Loucy (cell line): ENCODE measurements around the gene KRTCAP2.

Experiments used
- H2AFZ ChIP-seq: fragments of 200-600 bp; sonication (generic); 2 replicates; pipeline ENCODE4 v1.6.0; 2016; ENCODE audit warnings: antibody characterized with exemption, mild to moderate bottlenecking, low read length, moderate library complexity
- H3F3A ChIP-seq: fragments of 200-600 bp; 2 replicates; pipeline ENCODE4 v1.6.0; 2016; ENCODE audit warnings: antibody characterized with exemption, low read depth, mild to moderate bottlenecking
- H3K27me3 ChIP-seq: fragments of 200-600 bp; sonication (generic); 2 replicates; pipeline ENCODE4 v1.6.1; 2014; ENCODE audit warnings: low read length, mild to moderate bottlenecking; ENCODE audit not compliant: insufficient read depth, poor library complexity, severe bottlenecking
- H3K36me3 ChIP-seq: fragments of 200-600 bp; sonication (generic); 2 replicates; pipeline ENCODE4 v1.6.1; 2016; ENCODE audit warnings: low read length; ENCODE audit not compliant: insufficient read depth
- H3K4me1 ChIP-seq: fragments of 200-600 bp; sonication (generic); 2 replicates; pipeline ENCODE4 v1.5.1; 2014; ENCODE audit warnings: low read length, mild to moderate bottlenecking; ENCODE audit not compliant: insufficient read depth, poor library complexity, severe bottlenecking
- H3K4me2 ChIP-seq: fragments of 200-600 bp; sonication (generic); 2 replicates; pipeline ENCODE4 v1.6.0; 2014; ENCODE audit warnings: antibody characterized with exemption, low read length, low read depth, mild to moderate bottlenecking; ENCODE audit not compliant: poor library complexity, severe bottlenecking
- H3K4me3 ChIP-seq: fragments of 200-600 bp; sonication (generic); 2 replicates; pipeline ENCODE4 v1.5.1; 2014; ENCODE audit warnings: low read length, mild to moderate bottlenecking, mixed read lengths; ENCODE audit not compliant: poor library complexity, severe bottlenecking
- H3K79me2 ChIP-seq: fragments of 200-600 bp; sonication (generic); 2 replicates; pipeline ENCODE4 v1.6.1; 2014; ENCODE audit warnings: low read length; ENCODE audit not compliant: insufficient read depth
- H3K9ac ChIP-seq: fragments of 200-600 bp; sonication (generic); 2 replicates; pipeline ENCODE4 v1.6.0; 2014; ENCODE audit warnings: mild to moderate bottlenecking, low read depth, low read length, moderate library complexity; ENCODE audit not compliant: poor library complexity, severe bottlenecking
- H3K9me2 ChIP-seq: fragments of 200-600 bp; sonication (generic); replicated peaks from 2 replicates; pipeline ENCODE4 v1.6.1; 2016; ENCODE audit warnings: low read depth, low read length, mixed read lengths
- H3K9me3 ChIP-seq: fragments of 200-600 bp; sonication (generic); 2 replicates; pipeline ENCODE4 v1.6.1; 2014; ENCODE audit warnings: mild to moderate bottlenecking, antibody characterized with exemption, low read length, low read depth; ENCODE audit not compliant: insufficient read depth
- H4K20me1 ChIP-seq: fragments of 200-600 bp; sonication (generic); 2 replicates; pipeline ENCODE4 v1.6.0; 2014; ENCODE audit warnings: antibody characterized with exemption, low read length, mild to moderate bottlenecking; ENCODE audit not compliant: insufficient read depth, poor library complexity, severe bottlenecking
- CTCF ChIP-seq: fragments of 200-600 bp; sonication (generic); conservative IDR thresholded peaks from 2 replicates; pipeline ENCODE4 v1.5.1; 2014; ENCODE audit warnings: mild to moderate bottlenecking, antibody characterized with exemption, low read length
- EZH2phosphoT487 ChIP-seq: fragments of 200-600 bp; IDR thresholded peaks from 2 replicates; pipeline ENCODE4 v1.6.1; 2018; ENCODE audit warnings: antibody characterized with exemption, mild to moderate bottlenecking, moderate library complexity, borderline replicate concordance

KRTCAP2 gene

GRCh38 chr1:155175281-155175926 is 2.3 kb upstream of the KRTCAP2 start:
- Histone ChIP-seq H3K4me1 (peaks cover 27% of the 10 kb centered on the region), H2AFZ (no peak overlapping the region), H3K9me3 (no peaks in the 10 kb centered on the region), H3K27me3 (no peaks in the 10 kb centered on the region), H3K9ac (peak overlapping the region; percentile 94), H3K79me2 (peaks cover 19% of the 10 kb centered on the region), H3F3A (peaks cover 5% of the 10 kb centered on the region), H3K9me2 (no peaks in the 10 kb centered on the region), H3K4me2 (peak overlapping the region; percentile 92), H4K20me1 (no peaks in the 10 kb centered on the region), H3K36me3 (no peaks in the 10 kb centered on the region), H3K4me3 (no peak overlapping the region)
- TF ChIP-seq EZH2phosphoT487 (no peak), CTCF (no peak)

GRCh38 chr1:155174324-155175280 is 1.5 kb upstream of the KRTCAP2 start:
- H3K9ac ChIP-seq = peak overlapping the region; percentile 94
- H3F3A ChIP-seq = peaks cover 5% of the 10 kb centered on the region
- H3K36me3 ChIP-seq = no peaks in the 10 kb centered on the region
- peak overlapping the region; percentile 86 for H3K4me3 ChIP-seq
- H3K9me3 ChIP-seq = no peaks in the 10 kb centered on the region
- peak overlapping the region; percentile 92 for H3K4me2 ChIP-seq
- no peaks in the 10 kb centered on the region for H3K27me3 ChIP-seq
- H3K4me1 ChIP-seq = peaks cover 27% of the 10 kb centered on the region
- peaks cover 19% of the 10 kb centered on the region for H3K79me2 ChIP-seq
- H2AFZ ChIP-seq = peak overlapping the region; percentile 98
- TF ChIP-seq CTCF = no peak
- no peak for TF ChIP-seq EZH2phosphoT487
- H4K20me1 ChIP-seq = no peaks in the 10 kb centered on the region
- no peaks in the 10 kb centered on the region for H3K9me2 ChIP-seq

DNA sequence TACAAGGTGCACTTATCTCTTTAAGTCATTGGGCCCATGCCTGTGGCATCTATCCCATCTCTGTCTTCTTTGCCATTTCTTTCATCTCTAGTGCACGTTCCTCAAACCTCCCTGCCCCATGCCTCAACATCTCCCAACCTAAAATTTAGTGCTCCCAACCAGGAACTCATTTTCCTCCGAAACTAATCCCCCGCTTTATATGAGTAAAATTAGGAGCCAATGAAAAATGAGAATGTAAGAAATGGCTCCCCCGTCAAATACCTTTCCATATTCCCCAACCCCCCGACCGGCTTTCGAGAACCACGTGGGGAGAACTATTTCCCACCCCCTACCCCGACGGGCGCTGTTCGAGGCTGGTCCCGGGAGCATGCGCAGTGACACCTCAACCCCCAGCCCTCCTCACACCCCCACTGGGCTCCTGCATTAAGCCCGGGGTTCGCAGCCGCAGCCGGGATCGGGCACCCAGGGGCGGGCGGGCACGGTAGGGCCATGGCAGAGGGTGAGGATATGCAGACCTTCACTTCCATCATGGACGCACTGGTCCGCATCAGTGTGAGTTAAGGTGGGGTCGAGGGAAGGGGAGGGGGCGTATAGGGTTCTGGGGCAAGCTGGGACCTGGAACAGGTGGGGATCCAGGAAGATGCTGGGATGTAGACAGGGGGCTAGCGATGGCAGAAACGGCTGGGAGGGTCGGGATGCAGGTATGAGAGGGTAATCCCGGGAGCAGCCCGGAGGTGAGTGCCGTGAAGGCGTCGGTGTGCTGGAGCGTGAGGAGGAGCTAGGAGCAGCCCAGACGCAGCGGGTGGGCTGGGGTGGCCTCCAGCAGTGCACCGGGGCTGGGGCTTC is 597 bp upstream of the KRTCAP2 start, which contains the start of gene TRIM46:
TRIM46 (plus strand) TSS at position 372 of the 846 bp plus-strand sequence; CDS start at position 490, 118 bp downstream.
- H3K4me3 ChIP-seq = peak within 1 kb of the TSS; percentile 86
- H3K9ac ChIP-seq = peak within 1 kb of the TSS; percentile 94
- no peaks in the 10 kb centered on the region for H3K9me3 ChIP-seq
- no peaks in the 10 kb centered on the region for H4K20me1 ChIP-seq
- H3K4me1 ChIP-seq = peaks cover 27% of the 10 kb centered on the region
- TF ChIP-seq EZH2phosphoT487 = no peak
- TF ChIP-seq CTCF = peak; percentile 31; the same call in 1 of the 2 replicates
- no peaks in the 10 kb centered on the region for H3K36me3 ChIP-seq
- no peaks in the 10 kb centered on the region for H3K27me3 ChIP-seq
- peak within 1 kb of the TSS; percentile 98 for H2AFZ ChIP-seq
- peaks cover 19% of the 10 kb centered on the region for H3K79me2 ChIP-seq
- H3F3A ChIP-seq = peaks cover 5% of the 10 kb centered on the region
- peak within 1 kb of the TSS; percentile 92 for H3K4me2 ChIP-seq
- no peaks in the 10 kb centered on the region for H3K9me2 ChIP-seq
